A549 (cell line): ENCODE data around the gene AP4S1. TPM values are rescaled to one million over a fixed set of nuclear protein-coding genes. Genes with fewer than 3 reads are reported as not detected.
"Not testable (repeated sequence)": the region's sequence is repeated elsewhere in the genome, so short reads cannot be mapped to it uniquely, and the experiment has no call there.

ENCODE experiments used
- ATAC-seq, 2 experiments: fragments of 200-7000 bp in 1 of 2; fragments of >200 bp in 1 of 2; cut with Nextera tagmentation in 1 of 2; cut with Tn5 transposase in 1 of 2; 3 replicates each; pipeline versions ENCODE4 v1.8.0 to v1.9.1; 2018 to 2020; ENCODE audit warnings: mild to moderate bottlenecking in 1 of 2, moderate library complexity in 1 of 2
- CTCF ChIA-PET: fragments of 300-600 bp; sonication (Branson Sonifier 250); formaldehyde crosslinking; extraction: SDS; loops from one replicate; lab custom pipeline; 2021; ENCODE audit warnings: antibody characterized with exemption, inconsistent platforms; lab: Yijun Ruan, JAX
- POLR2A ChIA-PET: fragments of 350-600 bp; formaldehyde crosslinking; extraction: SDS; loops from one replicate; lab custom pipeline; 2021; ENCODE audit warnings: antibody characterized with exemption, inconsistent platforms; lab: Yijun Ruan, JAX
- DNase-seq, 2 experiments: peaks; one replicate each; pipeline versions ENCODE4 v3.0.0 to v3.0.0-alpha.2; 2011 to 2016; ENCODE audit warnings: low read depth in 1 of 2, low spot score in 1 of 2
- FAIRE-seq: peaks from 2 replicates; lab custom pipeline; 2011; peaks lifted over from hg19 to GRCh38; lab: Jason Lieb, UNC
- H3K27ac ChIP-seq, 2 experiments: fragments of >200 bp; sonication (Bioruptor Twin); formaldehyde crosslinking; 3 replicates each; pipeline ENCODE4 v1.5.1; 2016 to 2017
- H3K4me1 ChIP-seq: fragments of >200 bp; sonication (Bioruptor Twin); formaldehyde crosslinking; 3 replicates; pipeline ENCODE4 v1.6.1; 2016
- H3K4me2 ChIP-seq: fragments of >200 bp; sonication (Bioruptor Twin); formaldehyde crosslinking; 3 replicates; pipeline ENCODE4 v1.6.1; 2016
- H3K4me3 ChIP-seq: fragments of >200 bp; sonication (Bioruptor Twin); formaldehyde crosslinking; 3 replicates; pipeline ENCODE4 v1.5.1; 2016
- H3K9me3 ChIP-seq: fragments of >200 bp; sonication (Bioruptor Twin); formaldehyde crosslinking; 3 replicates; pipeline ENCODE4 v1.6.1; 2016
- BCL3 ChIP-seq: fragments of >200 bp; sonication (Bioruptor Twin); formaldehyde crosslinking; IDR thresholded peaks from 3 replicates; pipeline ENCODE4 v1.6.1; 2016
- BHLHE40 ChIP-seq: IDR thresholded peaks from 2 replicates; pipeline ENCODE4 v1.6.1; 2012; ENCODE audit warnings: low read depth, low read length, inconsistent platforms
- CBX8 ChIP-seq: fragments of 200-600 bp; sonication (generic); IDR thresholded peaks from 2 replicates; pipeline ENCODE4 v1.6.1; 2016
- CEBPB ChIP-seq, 2 experiments: fragments of >200 bp in 1 of 2; sonication (Bioruptor Twin) in 1 of 2; formaldehyde crosslinking in 1 of 2; IDR thresholded peaks; 2 replicates each; pipeline ENCODE4 v1.6.1; 2012 to 2016
- EP300 ChIP-seq, 2 experiments: fragments of >200 bp; sonication (Bioruptor Twin); formaldehyde crosslinking; IDR thresholded peaks; 2 replicates in 1 of 2; 3 replicates in 1 of 2; pipeline ENCODE4 v1.6.1; 2016 to 2017
- ESRRA ChIP-seq: fragments of 150-350 bp; IDR thresholded peaks from 2 replicates; pipeline ENCODE4 v1.6.1; 2014; ENCODE audit warnings: mild to moderate bottlenecking, low read length, borderline replicate concordance
- FOSL2 ChIP-seq, 2 experiments: fragments of 450-650 bp in 1 of 2; fragments of >200 bp in 1 of 2; sonication (Bioruptor Twin) in 1 of 2; formaldehyde crosslinking; IDR thresholded peaks; 2 replicates each; pipeline versions ENCODE4 v1.5.0 to v1.6.1; 2016 to 2020; ENCODE audit warnings: mild to moderate bottlenecking in 1 of 2, moderate library complexity in 1 of 2
- HDAC2 ChIP-seq: fragments of 200-600 bp; sonication (generic); IDR thresholded peaks from 2 replicates; pipeline ENCODE4 v1.6.1; 2016
- HOXB13 ChIP-seq: fragments of 250-450 bp; sonication (Bioruptor Pico); IDR thresholded peaks from 2 replicates; pipeline ENCODE4 v1.5.0; 2020; ENCODE audit warnings: low read depth, mild to moderate bottlenecking, moderate library complexity
- JUN ChIP-seq, 2 experiments: fragments of >200 bp; sonication (Bioruptor Twin); formaldehyde crosslinking; IDR thresholded peaks; 2 replicates in 1 of 2; 3 replicates in 1 of 2; pipeline ENCODE4 v1.6.1; 2016 to 2017
- MAZ ChIP-seq: fragments of 150-350 bp; IDR thresholded peaks from 2 replicates; pipeline ENCODE4 v1.6.1; 2014; ENCODE audit warnings: antibody characterized with exemption, low read depth, low read length, borderline replicate concordance
- NR3C1 ChIP-seq: fragments of >200 bp; sonication (Bioruptor Twin); formaldehyde crosslinking; IDR thresholded peaks from 3 replicates; pipeline ENCODE4 v1.6.1; 2017
- POLR2A ChIP-seq: IDR thresholded peaks from 2 replicates; pipeline ENCODE4 v1.6.1; 2012; ENCODE audit warnings: mild to moderate bottlenecking, low read length
- RAD21 ChIP-seq, 2 experiments: fragments of >200 bp in 1 of 2; sonication (Bioruptor Twin) in 1 of 2; formaldehyde crosslinking in 1 of 2; IDR thresholded peaks in 1 of 2; conservative IDR thresholded peaks in 1 of 2; 2 replicates in 1 of 2; 3 replicates in 1 of 2; pipeline ENCODE4 v1.6.1; 2012 to 2018; ENCODE audit warnings: inconsistent platforms in 1 of 2
- RARB ChIP-seq: fragments of 250-450 bp; sonication (Bioruptor Pico); IDR thresholded peaks from 2 replicates; pipeline ENCODE4 v1.8.0; 2021; ENCODE audit warnings: mild to moderate bottlenecking, moderate library complexity
- RCOR1 ChIP-seq: fragments of 150-350 bp; IDR thresholded peaks from 2 replicates; pipeline ENCODE4 v1.6.1; 2014; ENCODE audit warnings: antibody characterized with exemption, low read length, low read depth
- TP53 ChIP-seq: fragments of 250-450 bp; sonication (Bioruptor Pico); IDR thresholded peaks from 2 replicates; pipeline ENCODE4 v1.5.0; 2021; ENCODE audit warnings: mild to moderate bottlenecking, moderate library complexity
- ZFP36 ChIP-seq: fragments of 450-650 bp; IDR thresholded peaks from 2 replicates; pipeline ENCODE4 v1.6.1; 2014; ENCODE audit warnings: borderline replicate concordance; ENCODE audit not compliant: partially characterized antibody
- ZNF302 ChIP-seq: fragments of 250-450 bp; sonication (Bioruptor Pico); IDR thresholded peaks from 2 replicates; pipeline ENCODE4 v1.9.0; 2021; ENCODE audit warnings: inconsistent platforms, mild to moderate bottlenecking, moderate library complexity
- ZSCAN20 ChIP-seq: fragments of 250-450 bp; sonication (Bioruptor Pico); IDR thresholded peaks from 2 replicates; pipeline ENCODE4 v1.8.0; 2022; ENCODE audit warnings: mild to moderate bottlenecking, moderate library complexity
- WGBS: methylation state at CpG from one replicate; pipeline ENCODE4 v1.1.6; 2017; ENCODE audit errors: missing lambda C conversion rate; 5-methylcytosine and 5-hydroxymethylcytosine counted together
- polyA plus RNA-seq, 4 experiments: library from polyadenylated mRNA; depleted of rRNA in 3 of 4; stranded (reverse); fragments of >200 nt; fragmentation: RNase III in 1 of 4; extraction: RNeasy Plus Mini Kit Qiagen cat#74134 plus additional on column Dnase treatment in 1 of 4; gene quantifications; 2 replicates in 3 of 4; 3 replicates in 1 of 4; pipeline ENCODE4 v1.2.3, GENCODE V29; 2011 to 2017

Gene AP4S1
- polyA plus RNA-seq, 2 of the 4 experiments (the other 2 are of a cell fraction): 12.4 to 13.4 TPM

- FAIRE-seq (no peak), DNase-seq (no peak), ATAC-seq (no peak)
- H3K4me1 ChIP-seq: peaks cover 24% of the 10 kb centered on the region
- WGBS: 82% methylated on average over 2 of the region's 2 CpGs
- ChIA-PET CTCF (interaction anchor here (1.0 kb wide), 1 partner anchor 18 kb away, joined by 3 read pairs; no protein-coding TSS in a partner anchor), POLR2A (no interaction called here)
- TF ChIP-seq RCOR1: no peak
- TF ChIP-seq BHLHE40: no peak
- TF ChIP-seq ZNF302 (CRISPR knock-in tag): no peak
- TF ChIP-seq RAD21 (conservative IDR thresholded peaks at IDR 0.05 in 1 of 2, IDR thresholded peaks at IDR 0.05 in 1 of 2): no peak
- TF ChIP-seq POLR2A: no peak
- TF ChIP-seq CBX8: no peak
- no peak for TF ChIP-seq TP53 (CRISPR knock-in tag)
- TF ChIP-seq HOXB13 (CRISPR knock-in tag): no peak
- no peak for TF ChIP-seq RARB (CRISPR knock-in tag)
- no peak for TF ChIP-seq JUN (IDR thresholded peaks at IDR 0.05)
- TF ChIP-seq HDAC2: no peak
- no peak for TF ChIP-seq ZSCAN20
- no peak for TF ChIP-seq ESRRA
- TF ChIP-seq FOSL2 (IDR thresholded peaks at IDR 0.05): no peak
- no peak for TF ChIP-seq FOSL2 (CRISPR knock-in tag; IDR thresholded peaks at IDR 0.05)
- TF ChIP-seq EP300 (IDR thresholded peaks at IDR 0.05): no peak
- TF ChIP-seq MAZ: no peak
- TF ChIP-seq ZFP36: no peak
- no peak for TF ChIP-seq NR3C1
- TF ChIP-seq BCL3: no peak
- TF ChIP-seq CEBPB (IDR thresholded peaks at IDR 0.05): no peak
- peak overlapping the region; percentile 48; the same call in 2 of the 3 replicates for H3K4me2 ChIP-seq
- no peak overlapping the region for H3K4me3 ChIP-seq
- peak overlapping the region in 1 of 2 experiments; percentile 19; a peak in 1 of 6 replicates for H3K27ac ChIP-seq
- H3K9me3 ChIP-seq: no peaks in the 10 kb centered on the region
Measured at GRCh38 chr14:31092160-31092708, 66.8 kb downstream of the AP4S1 start.

GRCh38 chr14:31093884-31094839 lies 68.7 kb downstream of the AP4S1 start:
- H3K27ac ChIP-seq, H3K4me3 ChIP-seq, FAIRE-seq, H3K4me2 ChIP-seq, POLR2A ChIA-PET, DNase-seq, H3K9me3 ChIP-seq, ATAC-seq: not testable (repeated sequence)
- H3K4me1 ChIP-seq: peaks cover 24% of the 10 kb centered on the region
- 89% methylated on average over 10 of the region's 10 CpGs for WGBS
- CTCF ChIA-PET: interaction anchor here (1.1 kb wide), 1 partner anchor 12 kb away, joined by 4 read pairs; no protein-coding TSS in a partner anchor

- POLR2A ChIA-PET, H3K9me3 ChIP-seq, H3K4me2 ChIP-seq, DNase-seq, H3K27ac ChIP-seq, ATAC-seq, FAIRE-seq, H3K4me3 ChIP-seq: not testable (repeated sequence)
- peaks cover 15% of the 10 kb centered on the region for H3K4me1 ChIP-seq
- WGBS: 95% methylated on average over 8 of the region's 8 CpGs
- CTCF ChIA-PET: interaction anchor here (1.2 to 1.3 kb wide), 2 partner anchors 8 to 13 kb away, joined by 3 read pairs; no protein-coding TSS in a partner anchor
Measured at GRCh38 chr14:31095817-31096216, 70.4 kb downstream of the AP4S1 start.
